Measurements from ENCODE around the gene STX8.

Gene STX8

GRCh38 chr17:9557161-9557755 lies 18.4 kb downstream of the STX8 start:
- no peak for DNase-seq (ENCODE audit: low read depth in 3 of 3)

- DNase-seq (ENCODE audit: low read depth in 3 of 3) = peak in 2 of 3 experiments; percentile 19 to 44
Measured at GRCh38 chr17:9554715-9555114, 20.9 kb downstream of the STX8 start.

- DNase-seq (ENCODE audit: low read depth in 3 of 3) = no peak
Measured at GRCh38 chr17:9553596-9553995, 22.0 kb downstream of the STX8 start.

GRCh38 chr17:9553181-9553580 lies 22.4 kb downstream of the STX8 start:
- no peak for DNase-seq (ENCODE audit: low read depth in 3 of 3)

GRCh38 chr17:9549215-9549614 lies 26.4 kb downstream of the STX8 start:
- no peak for DNase-seq (ENCODE audit: low read depth in 3 of 3)

DNA sequence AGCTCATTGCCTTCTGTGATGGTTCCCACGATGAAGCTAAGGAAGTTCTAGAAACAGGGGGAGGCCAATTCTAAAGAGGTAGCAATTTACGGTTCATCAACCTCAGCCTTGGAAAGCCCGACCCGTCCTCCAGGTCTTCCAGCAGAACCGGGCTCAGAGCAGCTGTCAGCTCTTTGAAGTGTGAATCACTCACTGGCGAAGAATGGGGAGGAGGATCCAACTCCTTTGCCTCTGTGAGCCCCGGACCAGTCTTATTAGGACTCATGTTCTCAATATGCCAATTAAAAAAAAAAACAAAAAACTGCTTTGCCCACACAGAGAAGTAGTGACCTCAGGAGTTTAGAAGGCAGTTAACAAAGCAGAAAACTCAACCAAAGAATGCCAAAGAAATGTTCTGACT lies 31.4 kb downstream of the STX8 start:
- DNase-seq (ENCODE audit: low read depth in 3 of 3) = no peak

DNA sequence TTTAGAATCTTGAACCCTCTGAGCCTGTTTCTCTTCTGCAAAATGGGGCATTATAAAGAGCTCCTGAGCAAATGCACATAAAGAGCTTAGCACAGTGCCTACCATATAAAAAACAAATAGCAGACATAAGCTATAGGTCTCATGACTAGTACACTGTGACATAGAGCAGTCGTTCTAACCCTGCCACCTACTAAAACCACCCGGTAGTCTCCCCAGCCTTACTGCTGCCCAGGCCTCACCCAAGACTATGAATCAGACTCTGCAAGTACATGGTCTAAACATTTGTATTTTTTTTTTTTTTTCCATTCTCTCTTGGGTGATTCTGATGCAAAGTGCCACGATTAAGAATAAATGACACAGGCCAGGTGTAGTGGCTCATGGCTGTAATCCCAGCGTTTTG lies 33.9 kb downstream of the STX8 start:
- no peak for DNase-seq (ENCODE audit: low read depth in 3 of 3)

- no peak for DNase-seq (ENCODE audit: low read depth in 3 of 3)
Measured at GRCh38 chr17:9538626-9539025, 37.0 kb downstream of the STX8 start.

DNA sequence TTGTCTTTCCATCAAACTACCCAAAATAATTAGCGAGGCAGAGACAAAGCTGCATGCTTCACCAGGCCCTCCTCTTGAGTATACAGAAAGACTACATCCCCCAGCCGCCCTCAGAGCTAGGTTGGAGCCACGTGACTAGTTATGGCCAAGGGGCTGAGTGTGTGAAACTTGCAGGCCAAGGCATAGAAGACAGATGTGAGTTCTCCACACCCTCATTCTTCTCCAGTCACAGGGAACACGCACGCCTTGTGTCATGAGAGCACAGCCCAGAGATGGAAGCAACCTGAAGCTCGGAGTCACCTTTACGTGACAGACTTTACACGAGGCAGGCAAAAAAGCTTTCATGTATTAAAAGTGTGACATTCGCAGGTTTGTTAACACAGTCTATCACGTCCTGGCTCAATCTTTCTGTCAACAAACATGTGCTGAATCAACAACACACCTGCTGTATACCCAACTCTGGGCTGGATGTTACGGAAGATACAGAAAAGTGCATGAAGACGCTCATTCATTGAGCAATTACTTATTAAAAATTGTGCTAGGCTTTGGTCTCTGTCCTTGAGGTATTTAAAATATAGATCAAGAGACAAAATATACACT lies 38.3 kb downstream of the STX8 start:
- no peak for DNase-seq (ENCODE audit: low read depth in 3 of 3)

- no peak for DNase-seq (ENCODE audit: low read depth in 3 of 3)
Measured at GRCh38 chr17:9536061-9536460, 39.6 kb downstream of the STX8 start.

- no peak for DNase-seq (ENCODE audit: low read depth in 3 of 3)
Measured at GRCh38 chr17:9533441-9533840, 42.2 kb downstream of the STX8 start.

DNA sequence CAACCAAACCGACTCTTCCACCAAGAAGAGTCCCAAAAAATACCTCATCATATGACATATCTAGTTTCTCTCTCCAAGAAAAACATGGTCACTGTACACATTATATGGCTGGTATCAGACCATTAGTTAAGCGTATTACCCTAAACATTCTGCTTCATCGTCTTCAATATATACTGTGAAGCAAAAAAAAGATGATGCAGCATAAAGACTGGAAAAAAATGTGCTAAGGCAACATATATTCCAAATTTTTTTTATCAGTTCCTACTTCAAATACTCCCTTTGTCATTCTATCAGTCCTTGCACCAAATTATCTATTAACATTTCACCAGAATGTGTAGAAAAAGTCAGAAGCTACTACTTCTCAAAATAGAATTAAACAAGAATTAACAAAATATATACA lies 42.9 kb downstream of the STX8 start:
- no peak for DNase-seq (ENCODE audit: low read depth in 3 of 3)

GRCh38 chr17:9531034-9531433 lies 44.6 kb downstream of the STX8 start:
- no peak for DNase-seq (ENCODE audit: low read depth in 3 of 3)

DNA sequence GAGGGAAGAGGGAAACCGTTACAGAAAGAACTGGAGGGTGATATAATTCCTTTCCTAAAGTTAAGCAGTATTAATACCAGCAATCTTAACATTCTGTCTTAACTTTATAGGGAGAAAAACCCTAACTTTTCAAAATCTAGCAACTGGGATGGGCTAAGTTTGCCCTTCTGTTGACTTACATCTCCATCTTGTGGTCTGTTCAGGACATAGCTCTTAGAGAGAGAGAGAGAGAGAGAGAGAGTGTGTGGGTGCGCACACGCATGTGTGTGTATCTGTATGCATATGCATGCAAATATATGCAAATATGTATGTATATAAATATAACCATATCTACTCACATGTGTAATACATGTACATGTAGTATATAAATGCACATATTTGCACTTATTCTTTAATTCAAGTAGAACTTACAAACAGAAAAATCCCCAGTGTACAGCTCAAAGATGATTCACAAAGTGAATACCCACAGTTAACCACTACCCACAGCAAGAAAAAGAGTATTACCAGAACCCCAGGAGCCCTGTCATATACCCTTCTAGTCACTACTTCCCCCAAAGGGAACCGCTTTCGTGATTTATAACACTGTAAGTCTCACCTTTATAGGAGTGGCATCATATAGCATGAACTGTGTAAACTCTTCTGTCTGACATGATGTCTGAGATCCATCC lies 46.5 kb downstream of the STX8 start:
- no peak for DNase-seq (ENCODE audit: low read depth in 3 of 3)

DNA sequence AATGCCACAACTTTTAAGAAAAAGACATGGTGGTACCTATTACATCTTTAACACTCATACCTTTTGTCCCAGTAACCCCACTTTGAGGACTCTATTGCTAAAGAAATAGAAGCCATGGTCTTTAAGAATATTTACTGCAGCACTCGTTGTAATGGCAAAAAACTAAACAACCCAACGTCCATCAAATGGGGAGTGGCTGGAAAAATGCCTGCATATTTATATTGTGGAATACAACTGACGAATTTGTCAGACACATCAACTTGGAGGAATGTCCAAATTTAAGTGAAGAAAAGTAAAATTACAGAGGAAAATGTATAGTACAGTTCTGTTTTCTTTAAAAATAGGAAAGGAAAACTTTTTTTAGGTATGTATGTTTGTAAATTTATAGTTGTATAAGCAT lies 47.8 kb downstream of the STX8 start:
- DNase-seq (ENCODE audit: low read depth in 3 of 3) = no peak

DNA sequence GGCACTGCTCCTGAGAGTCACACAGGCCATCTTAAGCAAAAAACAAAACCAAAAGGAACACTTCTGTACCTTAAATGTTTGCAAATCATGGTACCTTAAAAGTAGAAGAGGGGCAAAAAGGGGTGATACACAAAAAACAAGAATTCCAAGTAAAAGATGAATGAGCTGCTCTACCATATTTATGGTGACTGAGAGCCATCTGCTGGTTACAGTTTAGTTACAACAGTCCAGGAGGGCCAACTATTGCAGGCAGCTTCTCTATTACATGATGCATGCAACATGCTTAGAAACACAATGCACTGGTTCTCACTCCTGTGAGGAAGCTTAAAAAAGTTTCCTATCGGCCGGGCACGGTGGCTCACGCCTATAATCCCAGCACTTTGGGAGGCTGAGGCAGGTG lies 53.5 kb downstream of the STX8 start:
- DNase-seq (ENCODE audit: low read depth in 3 of 3) = no peak

DNA sequence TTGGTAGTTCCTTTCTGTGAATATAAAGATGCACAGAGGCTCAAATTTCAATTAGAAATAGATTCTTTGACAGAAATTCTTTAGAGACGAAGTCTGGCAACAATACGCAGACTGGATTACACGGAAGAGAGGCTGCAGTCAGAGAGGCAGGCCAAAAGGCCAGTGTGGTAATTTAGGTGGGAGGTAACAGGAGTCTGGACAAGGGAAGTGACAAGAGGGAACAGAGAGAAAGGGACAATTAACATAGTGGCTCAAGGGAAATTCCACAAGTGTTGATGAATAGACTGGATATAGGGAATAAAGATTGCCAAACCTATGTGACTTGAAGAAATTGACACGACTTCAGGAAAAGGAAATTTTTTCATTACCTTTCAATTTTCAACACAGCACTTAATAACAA lies 54.6 kb downstream of the STX8 start:
- DNase-seq (ENCODE audit: low read depth in 3 of 3) = no peak

DNA sequence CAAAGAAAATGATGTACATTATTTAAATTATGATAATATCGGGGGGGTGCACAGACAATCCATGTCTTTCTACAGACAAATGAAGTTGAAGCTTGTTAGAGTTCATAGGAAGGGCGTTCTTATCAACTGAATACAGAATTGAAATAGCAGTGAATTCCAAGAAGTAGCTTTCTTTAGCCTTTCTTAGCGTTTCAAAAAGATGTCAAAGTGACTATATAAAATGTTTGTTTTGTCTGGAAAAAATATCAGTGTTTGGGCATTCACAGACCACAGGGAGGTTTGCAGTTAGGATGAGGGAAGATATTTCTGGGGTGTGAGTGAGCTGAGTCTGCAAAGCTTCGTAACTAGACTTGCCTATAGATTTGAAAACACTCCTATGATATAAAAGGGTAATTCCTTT lies 55.0 kb downstream of the STX8 start:
- DNase-seq (ENCODE audit: low read depth in 3 of 3) = no peak

DNA sequence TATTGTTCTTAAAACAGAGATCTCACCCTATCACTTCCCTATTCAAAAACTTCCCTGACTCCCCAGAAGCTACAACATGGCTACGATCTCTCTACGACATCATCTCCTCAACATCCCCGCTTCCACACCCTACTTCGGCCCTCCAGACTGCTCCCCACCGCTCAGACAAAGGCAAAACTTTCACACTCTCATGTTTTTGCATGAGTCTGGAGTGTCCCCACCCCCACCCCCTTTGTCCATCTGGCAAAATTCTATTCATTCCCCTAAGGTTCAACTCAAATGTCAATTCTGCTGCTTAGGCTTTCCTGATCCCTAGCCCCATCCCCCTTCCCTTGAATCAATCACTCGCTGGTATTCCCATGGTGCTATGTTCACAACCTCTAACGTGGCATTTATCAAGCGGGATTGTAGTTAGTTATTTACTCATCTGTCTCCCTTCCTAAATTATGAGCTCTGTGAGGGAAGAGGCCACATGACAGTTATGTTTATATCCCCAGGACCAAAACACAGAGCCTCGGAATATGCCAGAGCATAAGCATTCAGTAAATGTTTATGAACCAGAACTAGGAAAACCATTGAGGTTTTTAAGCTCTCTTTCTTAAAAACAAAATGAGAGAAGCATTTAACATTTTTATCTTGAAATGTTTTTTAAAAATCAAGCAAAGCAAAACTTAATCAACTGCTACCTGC lies 55.9 kb downstream of the STX8 start:
- no peak for DNase-seq (ENCODE audit: low read depth in 3 of 3)

- DNase-seq (ENCODE audit: low read depth in 3 of 3) = no peak
Measured at GRCh38 chr17:9517396-9517795, 58.2 kb downstream of the STX8 start.

- DNase-seq (ENCODE audit: low read depth in 3 of 3) = no peak
Measured at GRCh38 chr17:9513266-9513665, 62.4 kb downstream of the STX8 start.

DNA sequence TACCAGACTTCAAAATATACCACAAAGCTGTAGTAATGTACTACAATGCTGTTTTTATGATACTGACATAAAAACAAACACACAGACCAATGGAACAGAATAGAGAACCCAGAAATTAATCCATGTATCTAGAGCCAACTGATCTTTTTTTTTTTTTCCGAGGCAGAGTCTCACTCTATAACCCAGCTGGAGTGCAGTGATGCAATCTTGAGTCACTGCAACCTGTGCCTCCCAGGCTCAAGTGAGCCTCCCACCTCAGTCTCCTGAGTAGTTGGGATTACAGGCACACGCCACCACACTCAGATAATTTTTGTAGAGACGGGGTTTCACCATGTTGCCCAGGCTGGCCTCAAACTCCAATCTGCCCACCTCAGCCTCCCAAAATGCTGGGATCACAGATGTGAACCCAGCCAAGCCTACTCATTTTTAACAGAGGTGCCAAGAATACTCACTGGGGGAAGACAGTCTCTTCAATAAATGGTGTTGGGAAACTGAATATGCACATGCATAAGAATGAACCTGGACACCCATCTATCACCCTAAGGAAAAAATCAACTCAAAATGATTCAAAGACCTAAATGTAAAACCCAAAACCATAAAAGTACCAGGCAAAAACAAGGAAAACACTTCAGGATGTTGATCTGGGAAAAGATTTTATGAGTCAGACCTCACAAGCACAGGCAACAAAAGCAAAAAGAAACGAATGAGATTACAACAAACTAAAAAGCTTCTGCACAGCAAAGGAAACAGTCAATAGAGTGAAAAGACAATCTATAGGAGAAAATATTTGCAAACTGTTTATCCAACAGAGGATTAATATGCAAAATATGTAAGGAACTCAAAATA lies 63.1 kb downstream of the STX8 start:
- no peak for DNase-seq (ENCODE audit: low read depth in 3 of 3)

Measured in stimulated activated CD4-positive, alpha-beta T cell treated with anti-CD3 and anti-CD28 coated beads, TNF-alpha, amount 100 ng/mL, for 24 hours (primary cell).